GM12892 (cell line): ENCODE measurements around the gene API5.

Experiments used
- POLR2A ChIP-seq: IDR thresholded peaks from 2 replicates; pipeline ENCODE4 v1.6.1; 2011; ENCODE audit warnings: low read depth, low read length, control low read depth
- POLR2AphosphoS5 ChIP-seq: IDR thresholded peaks from 2 replicates; pipeline ENCODE4 v1.6.1; 2011; ENCODE audit warnings: low read depth, low read length, control low read depth
- TAF1 ChIP-seq: IDR thresholded peaks from 2 replicates; pipeline ENCODE4 v1.6.1; 2011; ENCODE audit warnings: low read depth, mild to moderate bottlenecking, control low read depth, low read length, borderline replicate concordance

- TF ChIP-seq POLR2A (no peak), POLR2AphosphoS5 (no peak), TAF1 (no peak)
Observed at GRCh38 chr11:43366677-43367076, 54.9 kb downstream of the API5 start.
